Smooth muscle cell of the brain vasculature (primary cell): ENCODE measurements around the gene NBEA.

Experiments
- DNase-seq: peaks from one replicate; pipeline ENCODE4 v3.0.0-alpha.2; 2012; ENCODE audit warnings: low read depth, low spot score

The NBEA gene

GRCh38 chr13:35283856-35284255 is 341.8 kb downstream of the NBEA start:
- no peak for DNase-seq

- no peak for DNase-seq
These were observed 343.6 kb downstream of the NBEA start for GRCh38 chr13:35285677-35286076.

- DNase-seq = no peak
These were observed 350.3 kb downstream of the NBEA start for GRCh38 chr13:35292329-35292728.

DNA sequence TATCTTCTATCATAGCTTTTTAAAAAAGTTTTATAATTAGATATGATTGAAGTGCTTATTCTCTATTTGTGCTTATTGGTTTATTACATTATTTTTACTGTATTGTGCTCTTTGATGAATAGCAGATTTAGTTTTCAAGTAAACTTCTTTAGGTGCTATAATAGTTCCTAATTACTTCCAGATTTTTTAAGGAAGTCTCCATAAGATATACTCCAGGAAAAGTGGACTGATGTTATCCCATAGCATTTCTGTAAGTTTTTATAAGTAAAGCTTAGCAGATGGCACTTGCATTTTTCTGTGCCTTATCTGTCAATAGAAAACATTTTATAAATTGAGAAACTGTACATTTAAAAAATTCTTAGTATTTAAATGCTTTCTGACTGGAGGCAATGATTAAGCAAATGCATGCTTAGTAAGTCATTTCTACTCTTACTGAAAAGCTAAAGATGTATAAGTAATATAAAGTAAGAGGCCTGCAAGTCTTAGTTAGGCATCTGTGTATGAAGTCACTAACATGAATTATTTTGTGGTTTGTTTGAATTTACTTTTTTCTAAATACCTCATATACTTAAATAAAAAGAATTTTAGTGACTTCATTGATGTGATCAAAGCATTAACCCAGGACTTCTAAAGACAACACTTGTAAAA is 351.6 kb downstream of the NBEA start:
- no peak for DNase-seq

- no peak for DNase-seq
These were observed 367.6 kb downstream of the NBEA start for GRCh38 chr13:35309706-35310105.

- no peak for DNase-seq
These were observed 390.1 kb downstream of the NBEA start for GRCh38 chr13:35332134-35332533.

DNA sequence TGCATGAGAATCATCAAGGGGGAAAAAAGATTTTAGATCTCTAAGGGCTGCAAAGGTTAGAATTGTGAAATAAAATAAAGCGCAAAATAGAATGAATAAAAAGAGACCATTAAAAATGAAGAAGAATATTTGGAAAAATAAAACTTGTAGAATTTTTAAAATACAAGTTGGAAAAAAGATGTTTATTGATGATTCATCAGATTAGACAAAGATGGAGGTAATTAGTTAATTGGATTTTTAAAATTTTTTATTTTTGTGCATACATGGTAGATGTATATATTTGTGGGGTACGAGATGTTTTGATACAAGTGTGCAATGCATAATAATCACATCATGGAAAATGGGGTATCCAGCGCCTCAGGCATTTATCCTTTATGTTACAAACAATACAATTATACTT is 391.1 kb downstream of the NBEA start:
- no peak for DNase-seq

DNA sequence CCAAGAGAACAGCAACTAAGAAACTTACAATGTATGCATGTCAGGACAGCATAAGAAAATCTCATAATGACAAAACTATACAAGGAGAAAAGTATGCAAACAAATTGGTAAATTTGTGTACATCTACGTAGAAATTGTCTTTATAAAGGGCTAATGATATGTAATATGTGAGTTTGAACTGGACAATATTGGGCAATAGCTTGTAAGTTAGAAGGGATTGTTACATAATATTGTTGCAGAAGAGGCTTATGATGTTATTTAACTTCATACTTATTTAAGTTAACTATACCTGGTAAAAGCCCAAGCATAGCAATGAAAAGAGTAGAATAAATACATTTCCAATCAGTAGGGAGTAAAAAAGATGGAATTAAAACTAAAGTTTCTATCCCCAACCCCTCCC is 400.4 kb downstream of the NBEA start:
- DNase-seq = no peak

GRCh38 chr13:35343417-35343816 is 401.3 kb downstream of the NBEA start:
- DNase-seq = no peak

DNA sequence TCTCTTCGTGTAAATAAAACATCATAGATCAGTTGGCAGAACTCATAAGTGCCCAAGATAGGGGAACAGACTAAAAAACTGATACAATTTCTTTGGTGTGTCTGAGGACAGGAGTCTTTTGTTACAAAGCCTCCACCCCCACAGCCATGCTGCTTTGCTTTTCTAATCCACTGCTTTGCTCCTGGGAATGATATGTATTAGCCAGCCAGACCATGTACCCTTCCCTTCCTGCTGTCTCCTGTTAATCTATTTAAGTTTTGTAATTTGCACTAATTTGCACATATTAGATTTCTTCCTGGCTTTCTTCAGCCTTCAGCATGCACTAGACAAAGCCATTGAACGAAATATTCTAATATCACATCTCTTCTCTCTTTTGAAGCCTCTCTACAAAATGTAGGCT is 403.9 kb downstream of the NBEA start:
- DNase-seq = no peak

- no peak for DNase-seq
These were observed 404.4 kb downstream of the NBEA start for GRCh38 chr13:35346494-35346893.

- no peak for DNase-seq
These were observed 405.7 kb downstream of the NBEA start for GRCh38 chr13:35347679-35348205.

DNA sequence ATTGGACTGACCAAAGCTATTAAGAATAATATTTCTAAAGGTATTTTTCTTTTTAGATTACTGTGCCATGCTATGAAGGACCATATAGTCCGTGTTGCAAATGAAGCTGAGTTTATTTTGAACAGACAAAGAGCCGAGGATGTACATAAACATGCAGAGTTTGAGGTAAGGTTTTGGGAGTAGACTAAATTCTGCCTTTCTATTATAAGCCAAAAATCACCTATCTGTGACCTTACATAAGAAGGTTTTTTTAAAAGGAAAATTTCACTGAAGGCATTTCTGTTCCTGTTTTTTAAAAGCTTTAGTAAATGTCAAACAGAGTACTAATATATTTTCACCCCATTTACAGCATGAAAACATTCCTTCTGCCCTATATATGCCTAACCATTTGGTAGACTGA is 407.0 kb downstream of the NBEA start:
- no peak for DNase-seq

GRCh38 chr13:35349673-35350278 is 407.7 kb downstream of the NBEA start:
- no peak for DNase-seq

GRCh38 chr13:35354285-35354684 is 412.2 kb downstream of the NBEA start:
- no peak for DNase-seq

- no peak for DNase-seq
These were observed 412.8 kb downstream of the NBEA start for GRCh38 chr13:35354882-35355281.

- no peak for DNase-seq
These were observed 414.5 kb downstream of the NBEA start for GRCh38 chr13:35356572-35356971.

DNA sequence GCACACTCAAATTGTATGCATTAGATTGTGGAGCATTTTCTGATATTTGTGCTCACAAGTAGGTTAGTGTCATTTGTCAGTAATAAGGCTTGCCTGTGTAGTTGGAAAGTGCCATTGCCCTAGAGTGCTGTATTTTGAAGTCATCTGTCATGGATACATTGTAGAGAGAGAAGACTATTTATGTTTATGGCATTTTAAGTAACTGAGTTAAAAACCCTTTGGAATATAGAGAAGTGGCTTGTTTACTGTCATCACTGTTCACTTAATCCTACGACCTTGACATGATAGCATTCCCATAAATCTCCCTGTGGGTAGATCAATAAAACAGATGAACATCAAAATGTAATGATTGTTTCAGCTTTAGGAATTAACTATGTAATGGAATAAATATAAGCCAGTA is 423.8 kb downstream of the NBEA start:
- DNase-seq = no peak

DNA sequence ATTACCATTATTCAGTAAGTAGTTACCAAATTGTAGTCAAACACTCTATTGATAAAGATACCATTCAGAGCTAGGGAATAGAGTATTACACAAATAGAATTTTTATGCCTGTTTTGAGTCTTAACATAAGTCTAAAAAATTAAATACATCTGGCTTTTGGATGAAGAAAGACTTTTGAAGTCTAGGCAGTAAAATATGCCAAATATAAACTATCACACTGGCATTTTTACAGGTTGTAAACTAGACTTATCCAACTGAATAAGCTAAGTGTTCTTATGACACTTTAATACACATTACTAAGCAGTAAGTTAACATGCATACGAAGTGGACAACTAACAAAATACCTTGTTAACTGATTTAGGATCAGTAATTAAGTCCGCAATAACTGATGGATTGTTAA is 425.5 kb downstream of the NBEA start:
- DNase-seq = no peak

DNA sequence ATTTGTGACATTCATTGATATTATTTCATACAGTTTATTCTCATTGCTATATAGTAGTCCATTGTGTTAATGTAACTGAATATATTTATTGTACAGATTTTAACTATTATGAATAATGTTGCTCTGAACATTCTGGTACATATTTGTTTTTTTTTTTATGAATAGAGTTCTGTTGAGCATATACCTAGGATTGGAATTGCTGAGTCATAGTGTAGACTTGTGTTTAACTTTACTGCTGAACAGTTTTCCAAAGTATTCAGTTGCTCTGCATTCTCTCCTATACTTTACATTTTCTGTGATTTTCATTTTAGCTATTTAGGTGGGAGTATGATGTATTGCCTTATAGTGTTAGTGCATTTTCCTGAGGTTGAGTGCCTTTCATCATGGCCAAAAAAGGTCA is 436.9 kb downstream of the NBEA start:
- no peak for DNase-seq

DNA sequence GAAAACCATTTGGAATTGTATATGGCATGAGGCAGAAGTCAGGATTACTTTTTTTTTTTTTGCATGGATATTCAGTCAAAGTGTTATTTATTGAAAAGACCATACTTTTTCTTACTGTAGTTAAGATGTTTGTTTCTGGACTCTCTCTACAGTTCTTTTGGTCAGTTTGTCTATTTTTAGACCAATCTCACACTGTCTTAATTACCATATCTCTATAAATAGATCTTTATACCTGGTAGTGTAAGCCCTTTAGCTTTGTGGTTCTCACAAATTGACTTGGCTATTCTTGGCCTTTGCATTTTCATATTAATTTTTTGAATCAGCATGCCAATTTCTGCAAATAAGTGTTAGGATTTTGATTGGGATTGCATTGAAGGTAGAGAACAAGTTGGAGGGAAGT is 437.6 kb downstream of the NBEA start:
- DNase-seq = no peak

DNA sequence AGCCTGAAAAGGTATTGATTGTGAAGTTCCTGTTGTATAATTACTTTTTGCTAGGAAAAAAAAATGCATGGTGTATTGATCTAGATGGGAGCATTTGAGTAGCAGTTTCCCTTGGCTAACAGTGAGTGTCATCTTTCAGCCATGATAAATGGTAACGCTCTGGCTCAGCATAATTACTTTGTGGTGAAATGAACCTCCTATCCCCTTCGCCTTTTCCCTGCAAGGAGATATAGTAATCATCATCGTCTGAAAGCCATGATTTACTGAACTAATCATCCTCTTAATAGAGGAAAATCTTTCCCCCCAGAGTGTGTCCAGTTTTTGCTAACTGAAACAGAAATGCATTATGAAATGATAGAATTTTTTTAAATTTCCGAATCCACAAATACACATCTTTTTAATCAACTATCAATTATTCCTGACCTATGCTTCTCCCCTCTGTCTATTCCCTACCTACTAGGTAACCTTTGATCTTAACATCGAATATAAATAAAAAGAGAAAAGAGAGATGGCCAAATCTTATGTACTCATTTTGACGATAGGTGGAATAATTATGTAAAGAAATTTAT is 445.7 kb downstream of the NBEA start:
- DNase-seq = no peak
